Brain microvascular endothelial cell (primary cell): ENCODE measurements around the gene PCED1B.

Experiments used
- DNase-seq: peaks from one replicate; pipeline ENCODE4 v3.0.0-alpha.2; 2020
- H3K27ac ChIP-seq: fragments of 250-450 bp; sonication (Bioruptor Pico); 2 replicates; pipeline ENCODE4 v1.5.1; 2020; ENCODE audit warnings: mild to moderate bottlenecking, moderate library complexity
- H3K27me3 ChIP-seq: fragments of 250-450 bp; sonication (Bioruptor Pico); replicated peaks from 2 replicates; pipeline ENCODE4 v1.5.1; 2020; ENCODE audit warnings: mild to moderate bottlenecking
- H3K36me3 ChIP-seq: fragments of 250-450 bp; sonication (Bioruptor Pico); replicated peaks from 2 replicates; pipeline ENCODE4 v1.5.1; 2020; ENCODE audit warnings: mild to moderate bottlenecking
- H3K4me3 ChIP-seq: 2 replicates; pipeline ENCODE4 v1.5.1; 2011; ENCODE audit warnings: low read depth, mild to moderate bottlenecking, control low read depth, low read length, moderate library complexity
- in situ Hi-C: cut with HindIII; loops from 2 replicates; pipeline ENCODE4 v1.10.0; 2017; ENCODE audit warnings: low sequenced_read_pairs, low pct_ligation_motif_present
- TF ChIP-seq, protein P1 (sequence below): IDR thresholded peaks from 2 replicates; pipeline ENCODE4 v1.5.1; 2011; ENCODE audit warnings: low read depth, mild to moderate bottlenecking, moderate library complexity, low read length, control low read depth, inconsistent platforms; ENCODE audit errors: missing control alignments

Gene PCED1B

DNA sequence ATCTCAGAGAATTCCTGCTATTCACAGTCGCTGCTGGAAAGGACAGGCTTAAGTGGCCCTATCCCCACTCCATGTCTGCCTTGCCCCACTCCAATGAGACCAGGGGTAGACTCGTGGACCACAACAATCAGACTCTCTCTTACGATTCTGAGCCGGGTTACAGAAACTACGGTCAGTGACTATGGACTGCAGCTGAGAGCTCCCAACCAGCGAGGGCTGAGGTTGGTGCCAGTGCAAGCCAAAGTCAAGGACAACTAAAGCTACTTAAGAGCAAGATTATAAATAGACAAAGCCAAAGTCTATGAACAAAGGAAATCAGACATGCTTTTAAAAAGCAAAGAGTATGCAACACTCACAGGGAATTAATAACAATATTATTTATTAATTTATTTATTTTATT is 18.7 kb downstream of the PCED1B start:
- TF ChIP-seq, protein P1, sequence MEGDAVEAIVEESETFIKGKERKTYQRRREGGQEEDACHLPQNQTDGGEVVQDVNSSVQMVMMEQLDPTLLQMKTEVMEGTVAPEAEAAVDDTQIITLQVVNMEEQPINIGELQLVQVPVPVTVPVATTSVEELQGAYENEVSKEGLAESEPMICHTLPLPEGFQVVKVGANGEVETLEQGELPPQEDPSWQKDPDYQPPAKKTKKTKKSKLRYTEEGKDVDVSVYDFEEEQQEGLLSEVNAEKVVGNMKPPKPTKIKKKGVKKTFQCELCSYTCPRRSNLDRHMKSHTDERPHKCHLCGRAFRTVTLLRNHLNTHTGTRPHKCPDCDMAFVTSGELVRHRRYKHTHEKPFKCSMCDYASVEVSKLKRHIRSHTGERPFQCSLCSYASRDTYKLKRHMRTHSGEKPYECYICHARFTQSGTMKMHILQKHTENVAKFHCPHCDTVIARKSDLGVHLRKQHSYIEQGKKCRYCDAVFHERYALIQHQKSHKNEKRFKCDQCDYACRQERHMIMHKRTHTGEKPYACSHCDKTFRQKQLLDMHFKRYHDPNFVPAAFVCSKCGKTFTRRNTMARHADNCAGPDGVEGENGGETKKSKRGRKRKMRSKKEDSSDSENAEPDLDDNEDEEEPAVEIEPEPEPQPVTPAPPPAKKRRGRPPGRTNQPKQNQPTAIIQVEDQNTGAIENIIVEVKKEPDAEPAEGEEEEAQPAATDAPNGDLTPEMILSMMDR, result no peak
- Histone ChIP-seq H3K36me3 (no peaks in the 10 kb centered on the region), H3K4me3 (no peak overlapping the region), H3K27ac (no peak overlapping the region), H3K27me3 (no peaks in the 10 kb centered on the region)
- DNase-seq, result no peak
- in situ Hi-C loops, result no loop called here

DNA sequence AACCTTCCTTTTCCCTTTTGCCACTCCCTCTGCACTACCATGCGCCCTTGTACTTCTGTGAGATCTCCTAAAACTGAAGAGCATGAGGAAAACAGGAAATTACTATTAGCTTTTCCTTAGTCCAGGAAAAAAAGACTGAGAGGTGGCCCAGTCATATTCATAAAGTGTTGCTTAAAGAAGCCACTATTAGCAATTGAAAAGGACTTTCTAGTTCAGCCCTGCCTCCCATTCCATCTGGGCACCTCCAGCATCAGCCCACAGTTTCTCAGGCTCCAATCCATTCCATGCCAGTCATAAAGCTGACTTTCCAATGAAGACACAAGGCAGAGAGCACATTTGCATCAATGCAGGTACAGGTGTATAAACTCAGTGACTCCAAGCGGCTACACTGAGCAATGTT is 20.2 kb downstream of the PCED1B start:
- Histone ChIP-seq H3K4me3 (no peak overlapping the region), H3K36me3 (no peaks in the 10 kb centered on the region), H3K27ac (no peak overlapping the region), H3K27me3 (no peaks in the 10 kb centered on the region)
- no peak for DNase-seq
- in situ Hi-C loops, result no loop called here
- TF ChIP-seq, protein P1, result no peak

DNA sequence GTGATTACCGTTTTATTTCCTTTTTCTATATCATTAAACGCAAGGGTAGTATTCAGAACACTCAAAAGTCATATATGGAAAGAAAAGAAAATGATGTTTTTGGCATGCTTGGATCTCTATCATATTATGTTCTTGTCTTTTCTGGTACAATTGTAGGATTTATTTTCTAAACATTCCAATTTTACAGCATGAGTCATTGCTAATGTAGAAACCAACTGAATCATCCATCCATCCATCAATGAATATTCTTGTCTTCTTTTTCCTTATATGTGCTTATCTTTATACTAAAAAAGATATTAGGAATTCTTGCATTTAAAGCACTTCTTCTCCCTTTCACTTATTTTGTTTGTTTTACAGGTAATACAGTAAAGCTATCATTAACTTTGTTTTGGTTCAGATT is 20.7 kb downstream of the PCED1B start:
- no peak overlapping the region for H3K27ac ChIP-seq
- DNase-seq, result no peak
- in situ Hi-C loops, result no loop called here
- H3K4me3 ChIP-seq, result no peak overlapping the region
- H3K36me3 ChIP-seq, result no peaks in the 10 kb centered on the region
- TF ChIP-seq, protein P1, result no peak
- no peaks in the 10 kb centered on the region for H3K27me3 ChIP-seq

DNA sequence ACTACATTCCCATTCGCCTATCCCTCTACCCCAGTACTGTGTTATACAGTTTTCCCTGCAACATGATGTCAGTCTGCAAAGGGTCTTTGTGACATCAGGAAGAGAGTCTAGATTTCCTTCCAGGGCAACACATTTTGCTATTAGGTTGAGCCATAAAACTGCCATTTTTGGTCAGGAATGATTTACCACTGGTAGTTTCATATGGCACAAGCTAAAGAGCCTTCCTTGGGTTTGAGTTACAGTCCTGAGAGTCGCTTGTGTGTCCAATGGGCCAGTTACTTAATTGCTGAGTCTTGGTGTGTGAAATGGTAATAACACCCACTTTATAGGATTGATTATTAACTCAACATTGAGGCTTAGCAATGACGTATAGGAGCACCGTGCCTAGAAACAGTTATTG is 23.0 kb downstream of the PCED1B start:
- no peak overlapping the region for H3K4me3 ChIP-seq
- TF ChIP-seq, protein P1, result no peak
- DNase-seq, result no peak
- no peak overlapping the region for H3K27ac ChIP-seq
- H3K27me3 ChIP-seq, result no peaks in the 10 kb centered on the region
- H3K36me3 ChIP-seq, result no peaks in the 10 kb centered on the region
- in situ Hi-C loops, result no loop called here

DNA sequence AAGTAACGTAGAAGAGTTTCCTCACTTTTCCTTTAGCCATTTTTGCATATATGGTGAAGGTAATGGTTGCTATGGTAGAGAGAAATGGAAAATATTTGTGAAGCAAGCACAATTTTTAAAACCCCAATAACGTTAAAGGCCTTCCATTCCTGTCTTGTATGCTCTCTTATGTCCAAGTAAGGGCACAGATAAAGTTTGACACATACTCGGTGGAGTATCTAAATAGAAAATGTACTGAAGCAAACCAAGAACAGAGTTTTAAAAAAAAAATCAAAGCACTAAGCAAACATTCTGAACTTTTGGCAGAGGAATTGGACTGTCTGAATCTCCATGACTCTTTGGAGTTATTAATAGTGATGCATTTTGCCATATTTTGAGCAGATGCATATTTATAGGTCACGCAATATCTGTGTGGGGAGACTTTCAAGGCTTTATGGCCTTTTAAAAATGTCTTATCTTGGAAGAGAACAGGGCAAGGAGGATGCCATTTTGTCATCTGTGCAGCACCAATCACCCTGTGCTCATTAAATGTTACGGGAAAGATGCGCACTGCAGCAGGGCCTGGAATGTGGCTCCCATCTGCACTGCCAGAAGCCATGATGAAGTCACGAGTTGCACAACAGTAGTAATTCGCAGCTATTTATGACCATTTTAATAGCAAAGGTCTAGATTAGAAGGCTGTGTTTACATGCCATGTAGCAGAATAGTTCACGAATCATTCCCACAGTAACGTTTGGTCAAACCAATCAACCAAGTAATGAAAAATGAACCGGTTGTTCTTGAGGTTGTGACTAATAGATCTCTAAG is 23.6 kb downstream of the PCED1B start:
- TF ChIP-seq, protein P1, result no peak
- in situ Hi-C loops, result no loop called here
- Histone ChIP-seq H3K27me3 (no peaks in the 10 kb centered on the region), H3K4me3 (no peak overlapping the region), H3K27ac (peak overlapping the region; percentile 7), H3K36me3 (no peaks in the 10 kb centered on the region)
- peak; percentile 52 for DNase-seq
